Measurements from ENCODE around the gene TSR3.

TSR3 gene

GRCh38 chr16:1311738-1312466, 39.8 kb downstream of the TSR3 start:
- TF ChIP-seq EZH2phosphoT487 (IDR thresholded peaks at IDR 0.05; ENCODE audit: borderline replicate concordance, low read length) (no peak), CTCF (IDR thresholded peaks at IDR 0.05; ENCODE audit: low read depth, low read length, poor library complexity, severe bottlenecking) (no peak)
- H3K36me3 ChIP-seq (ENCODE audit: control insufficient read depth, low read length), result peaks cover 69% of the 10 kb centered on the region

GRCh38 chr16:1311212-1311737, 40.4 kb downstream of the TSR3 start:
- Histone ChIP-seq H3K4me3 (ENCODE audit: low read length) (peak overlapping the region; percentile 93), H4K20me1 (ENCODE audit: control insufficient read depth, insufficient read depth, low read depth, low read length) (peaks cover 35% of the 10 kb centered on the region), H3K36me3 (ENCODE audit: control insufficient read depth, low read length) (peaks cover 62% of the 10 kb centered on the region), H3K9me2 (replicated peaks; ENCODE audit: control insufficient read depth, low read length) (no peaks in the 10 kb centered on the region), H3K9me3 (ENCODE audit: control insufficient read depth, insufficient read depth, low read length) (no peaks in the 10 kb centered on the region; the same call in 1 of the 2 replicates), H3K27ac (ENCODE audit: low read depth, low read length) (no peak overlapping the region), H3K4me2 (ENCODE audit: low read length) (peak overlapping the region; percentile 92), H3K27me3 (ENCODE audit: control insufficient read depth, low read length) (no peaks in the 10 kb centered on the region), H3F3A (ENCODE audit: control insufficient read depth, insufficient read depth) (no peaks in the 10 kb centered on the region; the same call in 1 of the 2 replicates), H3K79me2 (ENCODE audit: control insufficient read depth, low read length) (peaks cover 65% of the 10 kb centered on the region), H3K4me1 (ENCODE audit: control insufficient read depth, low read length) (peaks cover 22% of the 10 kb centered on the region)
- TF ChIP-seq CTCF (IDR thresholded peaks at IDR 0.05; ENCODE audit: low read depth, low read length, poor library complexity, severe bottlenecking), result no peak

More at GRCh38 chr16:1311738-1312466, 39.8 kb downstream of the TSR3 start:
- Histone ChIP-seq H3K4me2 (ENCODE audit: low read length) (peak overlapping the region; percentile 92), H3K79me2 (ENCODE audit: control insufficient read depth, low read length) (peaks cover 71% of the 10 kb centered on the region), H3K4me1 (ENCODE audit: control insufficient read depth, low read length) (peaks cover 19% of the 10 kb centered on the region), H3K9me2 (replicated peaks; ENCODE audit: control insufficient read depth, low read length) (no peaks in the 10 kb centered on the region), H3K4me3 (ENCODE audit: low read length) (peak overlapping the region; percentile 93), H3K27me3 (ENCODE audit: control insufficient read depth, low read length) (no peaks in the 10 kb centered on the region), H3K27ac (ENCODE audit: low read depth, low read length) (no peak overlapping the region), H4K20me1 (ENCODE audit: control insufficient read depth, insufficient read depth, low read depth, low read length) (peaks cover 35% of the 10 kb centered on the region), H3F3A (ENCODE audit: control insufficient read depth, insufficient read depth) (no peaks in the 10 kb centered on the region; the same call in 1 of the 2 replicates), H3K9me3 (ENCODE audit: control insufficient read depth, insufficient read depth, low read length) (no peaks in the 10 kb centered on the region; the same call in 1 of the 2 replicates)

- peak overlapping the region; percentile 92 for H3K4me2 ChIP-seq (ENCODE audit: low read length)
- no peaks in the 10 kb centered on the region; the same call in 1 of the 2 replicates for H3F3A ChIP-seq (ENCODE audit: control insufficient read depth, insufficient read depth)
- peak overlapping the region; percentile 93 for H3K4me3 ChIP-seq (ENCODE audit: low read length)
- peaks cover 60% of the 10 kb centered on the region for H3K79me2 ChIP-seq (ENCODE audit: control insufficient read depth, low read length)
- peaks cover 35% of the 10 kb centered on the region for H4K20me1 ChIP-seq (ENCODE audit: control insufficient read depth, insufficient read depth, low read depth, low read length)
- peaks cover 26% of the 10 kb centered on the region for H3K4me1 ChIP-seq (ENCODE audit: control insufficient read depth, low read length)
- H3K9me2 ChIP-seq (replicated peaks; ENCODE audit: control insufficient read depth, low read length), result no peaks in the 10 kb centered on the region
- H3K9me3 ChIP-seq (ENCODE audit: control insufficient read depth, insufficient read depth, low read length), result no peaks in the 10 kb centered on the region; the same call in 1 of the 2 replicates
- peaks cover 58% of the 10 kb centered on the region for H3K36me3 ChIP-seq (ENCODE audit: control insufficient read depth, low read length)
- no peaks in the 10 kb centered on the region for H3K27me3 ChIP-seq (ENCODE audit: control insufficient read depth, low read length)
- TF ChIP-seq CTCF (IDR thresholded peaks at IDR 0.05; ENCODE audit: low read depth, low read length, poor library complexity, severe bottlenecking) (no peak), EZH2phosphoT487 (IDR thresholded peaks at IDR 0.05; ENCODE audit: borderline replicate concordance, low read length) (no peak)
- peak overlapping the region; percentile 62 for H3K27ac ChIP-seq (ENCODE audit: low read depth, low read length)
These were observed 40.9 kb downstream of the TSR3 start for GRCh38 chr16:1310832-1311200.
